Measurements from ENCODE around the gene TRIM41. TPM values are rescaled to one million over a fixed set of nuclear protein-coding genes. Genes with fewer than 3 reads are reported as not detected.

TRIM41 gene
- total and polyA plus RNA-seq, 2 of the 13 experiments (the other 11 are each of a cell fraction or from before 2014, with no cell fraction given): 10.2 to 16.7 TPM

- TF ChIP-seq HNF1A (IDR thresholded peaks at IDR 0.05; ENCODE audit: low read depth): 0 out of 2 replicates have a peak, but pooled peaks have one; percentile 44
- 0 out of 2 replicates have a peak, but pooled peaks have one; percentile 29 for TF ChIP-seq HNF1A (CRISPR knock-in tag; IDR thresholded peaks at IDR 0.05; ENCODE audit: borderline replicate concordance)
- TF ChIP-seq ZNF207 (IDR thresholded peaks at IDR 0.05; ENCODE audit: borderline replicate concordance): no peak
- TF ChIP-seq EP300 (IDR thresholded peaks at IDR 0.05; ENCODE audit: low read depth in 2 of 2, low read length in 2 of 2): peak; percentile 21 to 60; a peak in 2 of 4 replicates
- peak; percentile 15; the same call in 1 of the 2 replicates for TF ChIP-seq EP300 (CRISPR knock-in tag; IDR thresholded peaks at IDR 0.05; ENCODE audit: borderline replicate concordance)
- TF ChIP-seq STAT5B (CRISPR knock-in tag; IDR thresholded peaks at IDR 0.05): peak; percentile 39; the same call in 1 of the 2 replicates
- TF ChIP-seq UBTF (CRISPR knock-in tag; IDR thresholded peaks at IDR 0.05): peak; percentile 93
- TF ChIP-seq E2F1 (CRISPR knock-in tag; IDR thresholded peaks at IDR 0.05): no peak; the same call in 1 of the 2 replicates
- TF ChIP-seq ZNF282 (IDR thresholded peaks at IDR 0.05; ENCODE audit: partially characterized antibody): no peak
- TF ChIP-seq NFKBIZ (CRISPR knock-in tag; IDR thresholded peaks at IDR 0.05): peak; percentile 53; the same call in 1 of the 2 replicates
- 0 out of 2 replicates have a peak, but pooled peaks have one; percentile 44 for TF ChIP-seq ZNF598 (CRISPR knock-in tag; IDR thresholded peaks at IDR 0.05; ENCODE audit: borderline replicate concordance)
- TF ChIP-seq GMEB1 (CRISPR knock-in tag; IDR thresholded peaks at IDR 0.05; ENCODE audit: borderline replicate concordance): peak; percentile 63; the same call in 1 of the 2 replicates
- peak; percentile 60; the same call in 1 of the 2 replicates for TF ChIP-seq PHF8 (CRISPR knock-in tag; IDR thresholded peaks at IDR 0.05)
- peak; percentile 70 for TF ChIP-seq ISL2 (CRISPR knock-in tag; IDR thresholded peaks at IDR 0.05)
- TF ChIP-seq ZFP62 (CRISPR knock-in tag; IDR thresholded peaks at IDR 0.05): peak; percentile 66; the same call in 1 of the 2 replicates
- peak; percentile 47; the same call in 1 of the 2 replicates for TF ChIP-seq CERS6 (CRISPR knock-in tag; IDR thresholded peaks at IDR 0.05)
- peak; percentile 32; the same call in 1 of the 2 replicates for TF ChIP-seq NFKB2 (CRISPR knock-in tag; IDR thresholded peaks at IDR 0.05; ENCODE audit: borderline replicate concordance)
Measured at GRCh38 chr5:181221792-181222629, 1.1 kb upstream of the TRIM41 start (continued).
